ENCODE data around the gene MARS2.
"Not testable (repeated sequence)": the region's sequence is repeated elsewhere in the genome, so short reads cannot be mapped to it uniquely, and the experiment has no call there.

The MARS2 gene

DNA sequence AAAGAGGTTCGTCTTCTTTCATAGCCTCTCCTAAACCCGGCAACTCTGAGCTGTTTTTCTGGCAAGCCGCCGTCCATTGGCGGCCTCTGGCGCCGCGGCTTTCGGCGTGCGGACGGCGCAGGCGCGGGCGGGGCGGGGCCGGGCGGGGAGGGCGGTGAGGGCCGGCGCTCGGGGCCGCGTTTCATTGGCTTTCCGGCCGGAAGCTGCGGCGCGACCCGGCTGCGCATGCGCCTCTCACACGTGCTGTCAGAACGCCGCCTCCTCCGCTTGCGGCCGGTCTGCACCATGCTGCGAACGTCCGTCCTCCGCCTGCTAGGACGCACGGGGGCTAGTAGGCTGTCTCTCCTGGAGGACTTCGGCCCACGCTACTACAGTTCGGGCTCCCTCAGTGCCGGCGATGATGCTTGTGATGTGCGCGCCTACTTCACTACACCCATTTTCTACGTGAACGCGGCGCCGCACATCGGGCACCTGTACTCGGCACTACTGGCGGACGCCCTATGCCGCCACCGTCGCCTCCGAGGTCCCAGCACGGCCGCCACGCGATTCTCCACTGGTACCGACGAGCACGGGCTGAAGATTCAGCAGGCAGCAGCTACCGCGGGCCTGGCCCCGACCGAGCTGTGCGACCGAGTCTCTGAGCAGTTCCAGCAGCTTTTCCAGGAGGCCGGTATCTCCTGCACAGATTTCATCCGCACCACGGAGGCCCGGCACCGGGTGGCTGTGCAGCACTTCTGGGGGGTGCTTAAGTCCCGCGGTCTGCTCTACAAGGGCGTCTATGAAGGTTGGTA, at the start of gene MARS2:
Gene MARS2, plus strand, starts transcription at position 249 of the 791 bp plus-strand sequence. Its CDS starts 37 bp downstream, at position 286.
- DNase-seq, result peak; percentile 86 to 98 (median 90)
- intact Hi-C loops (cut with DNase I), result loop anchor here (1.0 to 5.0 kb wide), 4 partner anchors 188 to 592 kb away; partner anchors contain the start of genes COQ10B, HSPD1 and MOB4

DNA sequence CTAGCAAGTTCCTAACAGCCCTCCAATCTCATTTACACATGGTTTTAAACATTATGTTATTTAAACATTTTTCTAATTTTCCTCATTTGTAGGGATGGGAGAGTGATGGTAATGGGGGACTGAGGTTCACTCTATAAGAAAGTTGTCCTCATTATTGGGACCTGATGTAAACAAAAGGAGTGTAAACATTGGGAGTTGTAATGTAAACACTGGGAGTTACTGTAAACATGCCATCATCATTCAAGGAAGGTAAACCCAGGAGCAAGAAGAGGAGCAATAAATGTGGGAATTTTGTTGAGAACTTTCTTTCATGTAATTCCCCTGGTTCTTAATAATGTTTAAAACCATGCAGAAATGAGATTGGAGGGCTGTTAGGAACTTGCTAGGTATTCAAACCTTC, 47.6 kb upstream of the MARS2 start:
- intact Hi-C loops (cut with DNase I), result no loop called here
- DNase-seq, result no peak

DNA sequence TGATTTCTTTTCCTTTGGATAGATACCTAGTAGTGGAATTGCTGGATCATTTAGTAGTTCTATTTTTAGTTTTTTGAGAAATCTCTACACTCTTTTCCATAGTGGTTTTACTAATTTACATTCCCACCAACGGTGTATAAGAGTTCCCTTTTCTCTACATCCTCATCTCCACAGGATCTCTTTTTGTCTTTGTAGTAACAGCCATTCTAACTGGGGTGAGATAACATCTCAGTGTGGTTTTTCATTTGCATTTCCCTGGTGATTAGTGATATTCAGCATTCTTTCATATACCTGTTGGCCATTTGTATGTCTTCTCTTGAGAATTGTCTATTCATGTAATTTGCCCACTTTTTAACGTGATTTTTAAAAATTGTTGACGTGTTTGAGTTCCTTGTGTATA, 43.5 kb upstream of the MARS2 start:
- DNase-seq, result no peak
- intact Hi-C loops (cut with DNase I), result no loop called here

DNA sequence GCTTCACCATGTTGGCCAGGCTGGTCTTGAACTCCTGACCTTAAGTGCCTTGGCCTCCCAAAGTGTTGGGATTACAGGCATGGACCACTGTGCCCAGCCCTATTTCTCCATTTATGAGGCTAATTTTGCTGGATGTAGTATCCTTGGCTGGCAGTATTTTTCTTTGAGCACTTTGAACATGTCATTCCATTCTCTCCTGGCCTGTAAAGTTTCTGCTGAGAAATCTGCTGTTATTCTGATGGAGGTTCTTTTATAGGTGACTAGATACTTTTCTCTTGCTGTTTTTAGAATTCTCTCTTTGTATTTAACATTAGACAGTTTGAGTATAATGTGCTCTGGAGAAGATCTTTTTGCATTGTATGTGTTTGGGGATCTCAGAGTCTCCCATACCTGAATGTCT, 38.9 kb upstream of the MARS2 start:
- intact Hi-C loops (cut with DNase I), result no loop called here

DNA sequence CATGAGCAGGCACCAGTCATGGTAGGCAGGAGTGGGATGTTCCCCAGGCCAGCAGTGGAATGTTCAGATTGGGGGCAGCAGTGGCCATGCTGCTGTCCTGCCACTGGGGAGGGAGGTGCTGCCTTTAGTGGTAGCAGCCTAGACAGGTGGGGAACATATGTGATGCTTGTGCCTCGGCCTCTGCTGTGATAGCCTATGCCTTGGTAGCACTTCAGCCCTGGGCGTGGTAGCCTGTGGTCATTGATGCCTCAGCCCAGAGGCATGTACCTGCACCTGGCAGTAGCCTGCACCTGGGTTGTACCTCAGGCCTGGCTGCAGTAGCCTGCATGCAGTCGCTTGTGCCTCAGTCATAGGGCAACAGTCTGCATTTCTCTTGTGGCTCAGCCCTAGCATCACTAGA, 36.9 kb upstream of the MARS2 start:
- intact Hi-C loops (cut with DNase I), result no loop called here
- DNase-seq, result peak in 1 of 10 donors; percentile 65

More for the DNA sequence above, 38.9 kb upstream of the MARS2 start:
- DNase-seq, result no peak

DNA sequence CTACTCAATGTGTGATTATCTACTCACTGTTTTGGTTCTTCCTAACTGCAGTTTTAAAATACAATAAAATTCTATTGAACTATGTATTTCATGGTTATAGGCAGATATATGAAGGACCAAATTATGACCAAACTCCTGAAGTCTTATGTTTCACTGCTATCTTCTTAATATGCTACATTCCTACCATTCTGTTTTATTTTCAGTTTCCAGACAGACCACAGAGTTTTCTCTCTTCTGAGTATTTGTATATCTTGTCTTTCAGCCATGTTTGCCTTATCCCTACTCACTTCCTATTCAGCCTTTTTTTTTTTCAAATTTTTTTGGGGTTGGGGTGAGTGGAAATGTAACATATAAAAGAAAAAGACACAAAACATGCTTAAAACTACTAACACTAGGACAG, 36.1 kb upstream of the MARS2 start:
- no peak for DNase-seq
- intact Hi-C loops (cut with DNase I), result no loop called here

DNA sequence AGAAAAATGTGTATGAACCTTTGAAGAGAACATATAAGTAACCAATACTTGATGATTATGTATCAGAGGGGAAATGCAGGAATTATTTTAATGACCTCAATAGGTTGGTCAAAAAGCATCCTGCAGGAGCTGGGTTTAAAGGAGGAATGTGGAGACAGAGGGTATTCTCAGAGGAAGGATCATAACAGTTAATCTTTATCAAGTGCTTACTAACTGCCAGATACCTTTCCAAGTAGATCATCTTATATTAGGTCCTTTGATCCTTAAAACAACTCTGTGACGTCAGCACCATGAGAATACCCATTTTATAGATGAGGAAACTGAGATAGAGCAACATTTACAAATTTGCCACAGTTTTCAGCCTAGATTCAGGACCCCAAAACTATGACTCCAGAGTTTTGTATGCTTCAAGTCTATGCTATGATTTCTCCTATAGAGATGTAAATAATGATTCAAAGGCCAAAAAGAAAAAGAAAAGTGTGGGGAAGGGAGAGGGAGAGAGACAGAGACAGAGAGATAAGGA, 32.7 kb upstream of the MARS2 start:
- no peak for DNase-seq
- intact Hi-C loops (cut with DNase I), result loop anchor here (10.0 kb wide), 2 partner anchors 48 to 158 kb away; partner anchors contain the start of gene MOB4

DNA sequence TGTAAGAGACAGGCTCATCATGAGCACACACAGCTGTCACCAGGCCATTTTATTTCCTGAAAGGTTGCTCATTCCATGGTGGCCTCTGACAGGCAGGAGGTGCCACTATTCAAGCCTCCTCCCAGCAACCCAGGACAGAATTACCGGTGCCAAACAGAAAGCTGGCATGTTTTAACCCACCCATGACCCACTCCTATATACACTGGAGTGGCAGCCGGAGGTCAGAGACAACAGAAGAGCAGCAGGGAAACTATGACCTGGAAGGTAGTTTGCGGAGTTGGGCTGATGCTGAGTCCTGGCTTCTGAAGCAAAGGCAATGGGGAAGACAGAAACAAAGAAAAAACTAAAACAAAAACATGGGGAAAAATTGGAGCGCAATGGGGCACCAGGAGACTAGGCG, 32.1 kb upstream of the MARS2 start:
- DNase-seq, result peak in 2 of 10 donors; percentile 11 to 26
- intact Hi-C loops (cut with DNase I), result loop anchor here (10.0 kb wide), 2 partner anchors 48 to 158 kb away; partner anchors contain the start of gene MOB4

DNA sequence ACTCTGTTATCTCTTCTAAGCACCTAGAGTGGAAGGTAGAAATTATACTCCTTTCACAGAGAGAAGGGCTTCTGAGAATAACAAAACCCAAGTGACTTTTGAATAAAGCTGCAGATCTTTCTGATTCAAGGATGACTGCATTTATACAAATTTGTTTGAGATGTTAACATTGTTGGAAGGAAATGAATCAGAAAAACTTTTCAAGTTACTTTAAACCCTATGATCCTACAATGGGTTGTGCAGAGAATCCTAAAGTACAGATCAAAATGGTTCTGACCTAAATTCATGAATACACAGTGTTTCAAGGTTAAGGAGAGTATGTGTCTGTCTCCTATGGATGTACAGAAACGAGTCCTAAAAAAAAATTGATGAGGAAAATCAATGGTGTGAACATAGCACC, 31.6 kb upstream of the MARS2 start:
- intact Hi-C loops (cut with DNase I), result loop anchor here (10.0 kb wide), 2 partner anchors 49 to 159 kb away; partner anchors contain the start of gene MOB4
- DNase-seq, result no peak

DNA sequence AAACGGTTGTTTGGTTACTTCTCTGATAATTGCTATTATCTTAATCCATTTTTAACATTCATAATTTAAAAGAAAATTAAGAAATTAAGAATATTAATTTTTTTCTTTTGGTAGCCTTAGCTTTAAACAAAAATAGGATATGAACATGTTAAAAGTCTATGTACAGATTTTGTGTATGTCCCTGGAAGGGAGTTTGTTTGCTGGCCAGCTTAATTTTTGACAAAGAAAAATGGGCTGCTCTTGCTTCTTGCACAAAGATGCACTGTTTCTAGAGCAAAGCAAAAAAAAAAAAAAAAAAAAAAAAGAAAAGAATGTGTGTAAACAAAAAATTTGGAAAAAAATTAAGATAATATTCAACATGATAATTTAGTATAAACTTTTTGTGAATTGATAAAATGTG, 31.1 kb upstream of the MARS2 start:
- DNase-seq, result no peak
- intact Hi-C loops (cut with DNase I), result loop anchor here (10.0 kb wide), 2 partner anchors 49 to 159 kb away; partner anchors contain the start of gene MOB4

DNA sequence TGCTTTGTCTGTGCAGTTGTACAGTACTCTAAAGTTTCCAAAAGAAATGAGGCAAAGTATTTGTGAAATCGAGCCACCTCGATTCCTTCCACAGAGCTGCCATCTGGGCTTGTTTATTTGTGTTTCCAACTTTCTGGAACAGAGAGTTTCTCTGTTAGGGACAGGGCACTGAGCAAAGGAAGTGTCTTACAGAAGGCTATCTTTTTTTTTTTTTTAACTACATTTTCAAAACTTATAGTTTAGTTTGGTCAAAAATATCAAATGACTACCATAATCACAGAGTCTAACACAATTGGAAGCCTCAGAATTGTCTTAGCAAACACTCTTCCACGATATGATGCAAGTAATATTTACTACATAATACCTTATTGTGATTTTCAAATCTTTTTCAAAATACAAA, 30.6 kb upstream of the MARS2 start:
- DNase-seq, result peak in 1 of 10 donors; percentile 21
- intact Hi-C loops (cut with DNase I), result loop anchor here (10.0 kb wide), 2 partner anchors 50 to 160 kb away; partner anchors contain the start of gene MOB4

DNA sequence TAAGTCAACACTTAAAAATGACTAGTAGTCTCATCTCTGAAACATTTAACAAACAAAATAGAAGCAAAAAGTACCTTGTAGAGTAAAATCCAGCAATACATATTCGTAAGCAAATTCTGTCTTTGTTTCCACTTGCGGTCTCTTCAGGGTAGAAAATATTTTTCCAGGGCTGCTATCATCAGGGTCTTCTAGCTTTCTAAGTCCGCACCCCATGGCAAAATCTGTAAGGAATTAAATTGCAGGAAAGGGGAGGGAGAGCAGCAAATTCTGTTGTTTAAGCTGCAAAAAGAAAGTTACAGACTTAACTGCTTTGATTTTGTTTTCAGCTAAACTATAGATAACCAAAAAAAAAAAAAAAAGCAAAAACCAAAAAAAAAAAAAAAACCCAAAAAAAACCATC, 29.9 kb upstream of the MARS2 start, which contains the start of gene RFTN2:
Gene RFTN2, minus strand, starts transcription at position 342 of the 400 bp plus-strand sequence. Its CDS starts 129 bp downstream, at position 213.
- no peak for DNase-seq
- intact Hi-C loops (cut with DNase I), result loop anchor here (10.0 kb wide), 2 partner anchors 50 to 160 kb away; partner anchors contain the start of gene MOB4

DNA sequence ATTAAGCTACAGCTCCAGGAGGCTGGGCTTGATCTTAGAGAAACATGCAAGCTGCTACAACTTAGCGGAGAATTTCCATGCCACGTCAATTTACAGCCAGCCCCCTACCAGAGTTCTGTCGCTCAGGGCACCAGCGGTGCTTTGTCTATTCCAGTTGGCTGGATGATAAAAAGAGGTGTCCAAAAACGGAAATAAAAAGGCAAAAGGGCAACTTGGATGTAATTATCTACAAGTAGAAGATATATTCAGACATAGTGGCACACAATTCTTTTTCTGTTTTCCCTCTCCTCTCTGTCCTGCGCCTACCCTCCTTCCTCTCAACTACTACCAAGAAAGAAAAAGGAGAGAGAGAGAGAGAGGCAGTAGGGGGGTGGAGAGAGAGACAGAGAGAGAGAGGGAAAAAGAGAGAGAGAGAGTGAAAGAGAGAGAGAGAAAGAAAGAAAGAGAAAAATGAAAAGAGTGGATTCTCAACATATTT, 29.4 kb upstream of the MARS2 start:
- peak in 5 of 10 donors; percentile 5 to 84 (median 29) for DNase-seq
- intact Hi-C loops (cut with DNase I), result loop anchor here (10.0 kb wide), 2 partner anchors 51 to 161 kb away; partner anchors contain the start of gene MOB4

DNA sequence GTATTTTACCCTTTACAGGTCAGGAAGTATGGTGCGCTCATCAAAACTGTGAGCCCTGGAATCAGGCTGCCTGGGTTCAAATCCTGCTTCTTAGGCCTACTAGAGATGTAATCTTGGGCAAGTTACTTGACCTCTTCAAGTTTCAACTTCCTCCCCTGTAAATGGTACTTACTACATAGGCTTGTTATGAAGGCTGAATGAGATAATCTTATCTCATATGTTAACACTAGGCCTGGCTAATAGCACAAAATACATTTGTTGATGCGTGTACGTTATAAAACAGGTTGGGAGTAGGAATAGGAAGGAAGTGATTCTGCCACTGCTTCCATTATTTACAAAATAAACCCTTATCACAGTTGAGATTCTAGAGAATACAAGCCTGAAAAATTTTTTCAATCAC, 28.1 kb upstream of the MARS2 start:
- no peak for DNase-seq

DNA sequence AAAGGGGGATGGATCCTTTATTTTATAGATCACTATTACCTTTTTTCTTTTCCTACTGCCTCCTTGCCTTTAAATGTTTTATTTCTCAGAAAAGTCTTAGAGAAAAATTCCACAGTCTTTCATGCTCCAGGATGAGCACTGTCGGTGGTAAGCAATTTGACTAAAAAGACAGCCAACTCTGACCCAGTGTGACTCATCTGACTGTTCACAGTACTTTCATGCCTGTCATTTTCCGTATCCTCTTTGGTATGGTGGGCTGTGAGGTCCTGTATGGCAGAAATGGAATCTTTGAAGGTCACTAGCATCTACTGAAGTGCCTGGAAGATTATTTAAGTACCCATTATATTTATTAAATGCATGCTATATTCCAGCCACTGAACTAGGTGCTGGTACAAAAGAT, 27.7 kb upstream of the MARS2 start:
- no peak for DNase-seq
- intact Hi-C loops (cut with DNase I), result loop anchor here (10.0 kb wide), 2 partner anchors 53 to 163 kb away; partner anchors contain the start of gene MOB4

More for the DNA sequence above, 28.1 kb upstream of the MARS2 start:
- intact Hi-C loops (cut with DNase I), result loop anchor here (10.0 kb wide), 2 partner anchors 52 to 162 kb away; partner anchors contain the start of gene MOB4

DNA sequence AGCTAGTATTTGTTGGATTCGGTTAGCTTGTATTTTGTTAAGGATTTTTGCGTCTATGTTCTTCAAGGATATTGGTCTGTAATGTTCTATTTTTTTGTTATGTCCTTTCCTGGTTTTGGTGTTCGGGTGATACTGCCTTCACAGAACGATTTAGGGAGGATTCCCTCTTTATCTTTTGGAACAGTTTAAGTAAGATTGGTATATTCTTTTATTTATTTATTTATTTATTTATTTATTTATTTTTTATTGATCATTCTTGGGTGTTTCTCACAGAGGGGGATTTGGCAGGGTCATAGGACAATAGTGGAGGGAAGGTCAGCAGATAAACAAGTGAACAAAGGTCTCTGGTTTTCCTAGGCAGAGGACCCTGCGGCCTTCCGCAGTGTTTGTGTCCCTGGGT, 10.0 kb upstream of the MARS2 start:
- intact Hi-C loops (cut with DNase I); DNase-seq: not testable (repeated sequence)

DNA sequence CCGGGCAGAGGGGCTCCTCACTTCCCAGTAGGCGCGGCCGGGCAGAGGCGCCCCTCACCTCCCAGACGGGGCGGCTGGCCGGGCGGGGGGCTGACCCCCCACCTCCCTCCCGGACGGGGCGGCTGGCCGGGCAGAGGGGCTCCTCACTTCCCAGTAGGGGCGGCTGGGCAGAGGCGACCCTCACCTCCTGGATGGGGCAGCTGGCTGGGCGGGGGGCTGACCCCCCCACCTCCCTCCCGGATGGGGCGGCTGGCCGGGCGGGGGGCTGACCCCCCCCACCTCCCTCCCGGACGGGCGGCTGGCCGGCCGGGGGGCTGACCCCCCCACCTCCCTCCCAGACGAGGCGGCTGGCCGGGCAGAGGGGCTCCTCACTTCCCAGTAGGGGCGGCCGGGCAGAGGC, 9.2 kb upstream of the MARS2 start:
- DNase-seq, result peak in 2 of 10 donors; percentile 53 to 60
- intact Hi-C loops (cut with DNase I), result not testable (repeated sequence)

DNA sequence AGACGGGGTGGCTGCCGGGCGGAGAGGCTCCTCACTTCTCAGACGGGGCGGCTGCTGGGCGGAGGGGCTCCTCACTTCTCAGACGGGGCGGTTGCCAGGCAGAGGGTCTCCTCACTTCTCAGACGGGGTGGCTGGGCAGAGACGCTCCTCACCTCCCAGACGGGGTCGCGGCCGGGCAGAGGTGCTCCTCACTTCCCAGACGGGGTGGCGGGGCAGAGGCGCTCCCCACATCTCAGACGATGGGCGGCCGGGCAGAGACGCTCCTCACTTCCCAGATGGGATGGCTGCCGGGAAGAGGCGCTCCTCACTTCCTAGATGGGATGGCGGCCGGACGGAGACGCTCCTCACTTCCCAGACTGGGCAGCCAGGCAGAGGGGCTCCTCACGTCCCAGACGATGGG, 8.6 kb upstream of the MARS2 start:
- intact Hi-C loops (cut with DNase I), result not testable (repeated sequence)
- peak in 1 of 10 donors; percentile 24 for DNase-seq

DNA sequence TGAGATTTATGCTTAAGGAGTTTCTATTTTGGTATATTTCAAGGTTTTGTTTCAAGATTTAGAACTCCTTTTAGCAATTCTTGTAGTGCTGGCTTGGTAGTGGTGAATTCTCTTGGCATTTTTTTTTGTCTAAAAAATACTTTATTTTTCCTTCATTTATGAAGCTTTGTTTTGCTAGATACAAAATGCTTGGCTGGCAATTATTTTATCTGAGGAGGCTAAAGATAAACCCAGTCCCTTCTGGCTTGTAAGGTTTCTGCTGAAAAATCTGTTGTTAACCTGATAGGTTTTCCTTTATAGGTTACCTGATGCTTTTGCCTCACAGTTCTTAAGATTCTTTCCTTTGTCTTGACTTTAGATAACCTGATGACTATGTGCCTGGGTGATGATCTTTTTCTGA, 5.4 kb upstream of the MARS2 start:
- DNase-seq; intact Hi-C loops (cut with DNase I): not testable (repeated sequence)

DNA sequence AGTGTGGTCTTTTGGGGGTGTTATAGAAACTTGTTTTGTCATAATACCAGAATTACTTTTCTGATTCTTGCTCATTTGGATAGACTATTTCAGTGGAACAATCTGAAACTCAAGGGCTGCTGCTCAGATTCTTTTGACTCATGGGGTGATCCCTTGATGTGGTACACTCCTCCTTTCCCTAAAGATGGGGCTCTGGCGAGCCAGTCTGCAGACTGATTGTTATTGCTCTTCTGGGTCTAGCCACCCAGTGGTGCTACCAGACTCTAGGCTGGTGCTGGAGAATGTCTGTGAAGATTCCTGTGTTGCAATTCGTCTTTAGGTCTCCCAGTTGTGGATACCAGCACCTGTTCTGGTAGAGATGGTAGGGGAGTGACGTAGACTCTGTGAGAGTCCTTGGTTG, 4.2 kb upstream of the MARS2 start:
- intact Hi-C loops (cut with DNase I), result no loop called here
- DNase-seq, result no peak

Data from posterior cingulate gyrus (tissue), 11 donors.